ENCODE measurements around the gene SYT5. TPM values are rescaled to one million over a fixed set of nuclear protein-coding genes. Genes with fewer than 3 reads are reported as not detected.

The SYT5 gene
- total RNA-seq: 1 to 10 TPM in 1 of 2 donors, under 1 TPM in 1; 0.67 to 3.2 TPM

DNA sequence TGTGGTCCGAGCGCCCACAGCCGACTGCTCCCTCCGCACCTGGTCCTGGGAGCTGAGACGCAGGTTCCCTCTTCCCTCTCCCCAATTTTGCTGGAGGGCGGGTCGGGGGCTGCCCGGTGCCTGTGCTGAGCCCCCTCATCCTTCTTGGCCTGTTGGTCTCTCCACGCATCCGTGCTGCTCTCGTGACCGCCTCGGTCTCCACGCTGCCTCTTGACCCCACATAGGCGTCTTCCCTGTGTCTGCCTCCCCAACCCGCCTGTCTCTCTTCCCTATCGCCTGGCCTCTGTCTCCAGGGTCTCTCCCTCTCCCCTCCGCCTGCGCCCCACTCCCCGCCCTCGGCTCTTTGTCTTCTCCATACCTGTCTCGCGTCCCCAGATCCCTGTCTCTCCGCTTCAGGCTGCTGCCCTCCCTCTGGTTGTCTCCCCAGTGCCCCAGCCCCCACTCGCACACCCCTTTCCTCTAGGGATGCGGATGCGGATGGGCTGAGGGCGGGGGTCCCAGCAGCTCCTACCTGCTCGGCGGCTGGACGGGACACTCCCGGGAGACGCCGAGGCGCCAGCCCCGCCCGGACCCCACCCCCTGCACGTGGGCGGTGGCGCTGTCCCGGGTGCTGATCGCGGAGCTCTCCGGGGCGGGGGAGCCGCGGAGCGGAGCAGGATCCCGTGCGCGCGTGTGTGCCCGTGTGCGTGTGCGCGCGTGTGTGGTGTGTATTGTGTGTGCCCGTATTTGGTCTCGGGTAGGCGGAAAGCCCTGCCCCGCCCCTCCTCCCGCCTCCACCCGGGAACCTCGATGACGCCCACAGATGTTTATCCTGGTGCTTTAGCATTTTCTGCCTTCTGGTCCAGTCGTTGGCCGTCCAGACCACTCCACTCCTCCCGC, at the start of gene SYT5:
SYT5 (minus strand) TSS at position 684 of the 879 bp plus-strand sequence. CDS start 1,248 bp downstream, outside the sequence.
- Histone ChIP-seq H3K27me3 (peaks cover 28% of the 10 kb centered on the region), H3K9ac (ENCODE audit: low read depth in 2 of 2, low read length in 2 of 2) (no peak within 1 kb of the TSS), H3K27ac (no peak within 1 kb of the TSS), H3K4me1 (peaks cover 8% of the 10 kb centered on the region), H3K4me3 (peak within 1 kb of the TSS; percentile 15), H3K36me3 (no peaks in the 10 kb centered on the region), H3K9me3 (no peaks in the 10 kb centered on the region)
- intact Hi-C loops (cut with DNase I): no loop called here
- TF ChIP-seq, protein P1, sequence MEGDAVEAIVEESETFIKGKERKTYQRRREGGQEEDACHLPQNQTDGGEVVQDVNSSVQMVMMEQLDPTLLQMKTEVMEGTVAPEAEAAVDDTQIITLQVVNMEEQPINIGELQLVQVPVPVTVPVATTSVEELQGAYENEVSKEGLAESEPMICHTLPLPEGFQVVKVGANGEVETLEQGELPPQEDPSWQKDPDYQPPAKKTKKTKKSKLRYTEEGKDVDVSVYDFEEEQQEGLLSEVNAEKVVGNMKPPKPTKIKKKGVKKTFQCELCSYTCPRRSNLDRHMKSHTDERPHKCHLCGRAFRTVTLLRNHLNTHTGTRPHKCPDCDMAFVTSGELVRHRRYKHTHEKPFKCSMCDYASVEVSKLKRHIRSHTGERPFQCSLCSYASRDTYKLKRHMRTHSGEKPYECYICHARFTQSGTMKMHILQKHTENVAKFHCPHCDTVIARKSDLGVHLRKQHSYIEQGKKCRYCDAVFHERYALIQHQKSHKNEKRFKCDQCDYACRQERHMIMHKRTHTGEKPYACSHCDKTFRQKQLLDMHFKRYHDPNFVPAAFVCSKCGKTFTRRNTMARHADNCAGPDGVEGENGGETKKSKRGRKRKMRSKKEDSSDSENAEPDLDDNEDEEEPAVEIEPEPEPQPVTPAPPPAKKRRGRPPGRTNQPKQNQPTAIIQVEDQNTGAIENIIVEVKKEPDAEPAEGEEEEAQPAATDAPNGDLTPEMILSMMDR (IDR thresholded peaks at IDR 0.05): no peak
- peak; percentile 62 for DNase-seq

DNA sequence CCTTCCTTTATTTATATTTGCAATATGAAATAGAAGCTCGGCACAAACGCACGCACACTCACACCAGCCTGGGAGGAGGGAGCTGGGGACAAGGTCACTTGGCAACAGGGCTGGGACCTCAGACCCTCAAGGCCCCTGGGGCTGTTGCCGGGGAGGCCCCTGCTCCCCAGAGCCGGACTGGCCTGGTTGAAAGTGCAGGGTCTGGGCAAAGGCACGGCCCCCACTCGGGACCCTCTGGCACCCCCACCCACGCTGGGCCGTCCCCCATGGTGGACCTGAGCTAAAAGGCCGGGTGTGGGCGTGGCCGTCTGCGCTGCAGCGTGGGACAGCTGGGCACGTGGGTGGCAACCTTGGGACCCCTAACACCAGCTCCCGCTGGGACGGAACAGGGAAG, 49.7 kb upstream of the SYT5 start:
- DNase-seq: no peak
- peaks cover 13% of the 10 kb centered on the region for H3K36me3 ChIP-seq

DNA sequence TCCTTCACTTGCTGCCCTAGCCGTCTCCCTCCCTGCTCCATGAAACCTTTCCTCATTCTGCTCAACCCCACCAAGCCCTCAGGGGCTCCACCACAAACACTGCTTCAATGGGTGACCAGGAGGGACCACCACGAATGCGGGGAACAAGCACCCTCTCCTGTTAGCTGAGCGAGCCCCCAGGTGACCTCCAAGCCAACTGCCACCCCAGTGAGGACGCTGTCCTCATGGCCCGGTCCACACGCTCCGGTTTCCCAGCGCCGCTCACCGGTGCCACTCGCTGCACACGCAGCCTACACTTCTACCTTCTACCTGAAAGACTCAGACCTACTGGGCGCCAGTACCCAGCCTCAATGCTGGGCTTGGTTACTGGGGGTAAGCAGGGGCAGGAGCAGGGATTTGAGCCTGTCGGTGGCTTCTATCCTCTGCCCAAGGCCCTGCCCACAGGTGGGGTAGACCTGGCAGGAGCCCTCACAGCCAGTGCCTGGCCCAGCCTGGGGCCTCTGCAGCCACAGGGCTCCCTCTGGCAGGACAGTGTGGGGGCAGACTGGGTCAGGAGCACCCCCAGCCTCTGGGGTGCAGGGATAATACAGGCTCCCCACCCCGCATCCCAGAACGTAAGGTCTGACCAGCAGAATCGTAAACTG, 49.2 kb upstream of the SYT5 start:
- H3K4me1 ChIP-seq: no peaks in the 10 kb centered on the region
- no peak overlapping the region for H3K4me3 ChIP-seq
- H3K27ac ChIP-seq: no peak overlapping the region
- no peaks in the 10 kb centered on the region for H3K27me3 ChIP-seq
- H3K36me3 ChIP-seq: peaks cover 13% of the 10 kb centered on the region
- DNase-seq: no peak
- intact Hi-C loops (cut with DNase I): no loop called here
- TF ChIP-seq, protein P1 (IDR thresholded peaks at IDR 0.05): no peak
- no peak overlapping the region for H3K9ac ChIP-seq (ENCODE audit: low read depth in 2 of 2, low read length in 2 of 2)
- H3K9me3 ChIP-seq: no peaks in the 10 kb centered on the region

More for the DNA sequence above, 49.7 kb upstream of the SYT5 start:
- Histone ChIP-seq H3K9me3 (no peaks in the 10 kb centered on the region), H3K4me1 (no peaks in the 10 kb centered on the region), H3K27me3 (no peaks in the 10 kb centered on the region), H3K27ac (no peak overlapping the region), H3K4me3 (no peak overlapping the region), H3K9ac (ENCODE audit: low read depth in 2 of 2, low read length in 2 of 2) (no peak overlapping the region)
- intact Hi-C loops (cut with DNase I): no loop called here
- TF ChIP-seq, protein P1 (IDR thresholded peaks at IDR 0.05): no peak

DNA sequence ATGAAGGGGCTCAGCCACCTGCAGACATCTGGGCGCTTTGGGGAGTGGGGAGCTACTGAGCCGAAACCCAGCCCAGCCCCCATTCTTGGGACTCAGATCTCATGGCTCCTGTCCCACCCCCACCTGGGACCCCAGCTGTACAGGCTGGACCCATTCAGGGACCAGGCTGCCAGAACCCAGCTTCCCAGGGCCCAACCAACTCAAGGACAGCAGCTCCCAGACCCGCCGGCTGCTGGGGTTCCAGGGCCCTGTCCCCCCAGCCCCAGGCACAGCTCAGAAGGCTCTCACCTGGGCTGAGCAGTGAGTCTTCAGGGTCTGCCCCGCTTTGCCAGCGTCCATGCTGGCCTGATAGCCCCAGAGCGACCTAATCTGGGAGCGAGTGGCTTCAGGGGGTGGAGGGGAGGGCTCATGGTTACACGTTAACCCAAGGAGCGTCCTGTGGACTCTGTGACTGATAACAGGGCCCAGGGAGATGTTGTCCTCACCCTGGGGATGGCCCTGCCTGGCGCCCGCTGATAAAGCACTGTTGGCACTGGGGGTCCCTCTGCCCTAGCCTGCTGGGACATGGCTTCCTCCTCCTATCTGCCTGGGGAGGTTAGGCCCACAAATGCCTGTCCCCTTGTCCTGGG, 48.4 kb upstream of the SYT5 start, which contains the start of gene TMEM86B:
TMEM86B (minus strand) TSS at position 361 of the 629 bp plus-strand sequence; CDS start at position 339, 22 bp downstream.
- intact Hi-C loops (cut with DNase I): no loop called here
- no peak for DNase-seq
- no peaks in the 10 kb centered on the region for H3K9me3 ChIP-seq
- no peak within 1 kb of the TSS for H3K4me3 ChIP-seq
- H3K27me3 ChIP-seq: no peaks in the 10 kb centered on the region
- H3K36me3 ChIP-seq: peaks cover 13% of the 10 kb centered on the region
- no peak within 1 kb of the TSS for H3K27ac ChIP-seq
- TF ChIP-seq, protein P1 (IDR thresholded peaks at IDR 0.05): no peak
- H3K9ac ChIP-seq (ENCODE audit: low read depth in 2 of 2, low read length in 2 of 2): no peak within 1 kb of the TSS
- no peaks in the 10 kb centered on the region for H3K4me1 ChIP-seq

DNA sequence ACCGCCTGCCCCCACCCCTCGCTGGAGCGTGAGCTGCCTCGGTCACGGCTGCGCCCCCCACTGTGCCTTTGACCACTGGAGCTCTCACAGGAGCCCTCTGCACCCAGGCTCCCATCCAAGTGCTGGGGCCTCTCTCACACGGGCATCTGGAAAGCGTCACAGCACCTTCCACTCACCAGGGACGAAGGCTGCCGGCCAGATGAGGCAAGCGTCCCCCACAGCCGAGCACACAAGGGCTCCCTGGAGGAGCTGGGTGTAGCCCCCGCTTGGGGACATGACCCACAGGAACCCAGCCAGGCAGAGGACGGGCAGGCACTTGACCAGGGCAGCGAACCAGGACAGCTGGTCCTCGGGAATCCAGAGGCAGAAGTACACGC, 47.9 kb upstream of the SYT5 start:
- Histone ChIP-seq H3K4me1 (no peaks in the 10 kb centered on the region), H3K4me3 (no peak overlapping the region), H3K27me3 (no peaks in the 10 kb centered on the region), H3K27ac (no peak overlapping the region), H3K36me3 (peaks cover 13% of the 10 kb centered on the region), H3K9me3 (no peaks in the 10 kb centered on the region), H3K9ac (ENCODE audit: low read depth in 2 of 2, low read length in 2 of 2) (no peak overlapping the region)
- intact Hi-C loops (cut with DNase I): no loop called here
- no peak for DNase-seq
- TF ChIP-seq, protein P1 (IDR thresholded peaks at IDR 0.05): no peak
